ENCODE results near the gene ABCC1.
A peak's percentile ranks its signal among the peaks of the same experiment; 100 is the strongest.

Gene ABCC1

DNA sequence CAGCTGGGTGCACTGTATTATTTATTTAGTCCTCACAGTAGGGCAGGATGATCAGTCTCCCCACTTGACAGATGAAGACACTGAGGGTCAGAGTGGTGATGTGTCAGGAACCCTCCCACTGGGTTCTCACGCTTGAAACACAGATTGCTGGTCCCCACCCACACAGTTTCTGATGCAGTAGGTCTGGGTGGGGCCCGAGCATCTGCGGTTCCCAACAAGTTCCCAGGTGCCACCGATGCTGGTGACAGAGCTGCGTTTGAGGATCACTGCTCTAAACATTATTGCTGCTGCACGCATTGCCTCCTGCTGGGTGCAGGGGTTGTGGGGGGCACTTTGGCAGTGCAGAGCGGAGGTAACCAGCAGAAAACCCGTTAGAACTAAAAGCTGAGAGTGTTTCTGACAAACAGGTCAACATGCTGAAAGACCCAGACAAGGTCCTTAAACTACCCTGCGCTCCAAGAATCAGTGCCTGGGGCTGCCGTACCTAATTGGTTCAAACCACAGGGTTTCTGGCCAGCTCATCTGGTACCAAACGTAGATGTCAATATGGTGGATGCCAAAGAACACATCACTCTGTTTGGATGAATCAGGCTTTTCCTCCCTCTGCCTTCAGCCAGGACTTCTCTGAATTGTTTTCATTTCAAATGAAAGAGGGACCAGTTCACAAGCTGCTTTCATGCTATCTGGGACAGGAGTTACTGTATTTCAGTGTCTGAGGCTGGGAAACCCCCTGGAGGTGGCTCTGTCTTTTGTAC lies 76.0 kb downstream of the ABCC1 start:
- peak; percentile 39 for DNase-seq

- no peak for DNase-seq
Observed at GRCh38 chr16:16027728-16028310, 78.4 kb downstream of the ABCC1 start.

DNA sequence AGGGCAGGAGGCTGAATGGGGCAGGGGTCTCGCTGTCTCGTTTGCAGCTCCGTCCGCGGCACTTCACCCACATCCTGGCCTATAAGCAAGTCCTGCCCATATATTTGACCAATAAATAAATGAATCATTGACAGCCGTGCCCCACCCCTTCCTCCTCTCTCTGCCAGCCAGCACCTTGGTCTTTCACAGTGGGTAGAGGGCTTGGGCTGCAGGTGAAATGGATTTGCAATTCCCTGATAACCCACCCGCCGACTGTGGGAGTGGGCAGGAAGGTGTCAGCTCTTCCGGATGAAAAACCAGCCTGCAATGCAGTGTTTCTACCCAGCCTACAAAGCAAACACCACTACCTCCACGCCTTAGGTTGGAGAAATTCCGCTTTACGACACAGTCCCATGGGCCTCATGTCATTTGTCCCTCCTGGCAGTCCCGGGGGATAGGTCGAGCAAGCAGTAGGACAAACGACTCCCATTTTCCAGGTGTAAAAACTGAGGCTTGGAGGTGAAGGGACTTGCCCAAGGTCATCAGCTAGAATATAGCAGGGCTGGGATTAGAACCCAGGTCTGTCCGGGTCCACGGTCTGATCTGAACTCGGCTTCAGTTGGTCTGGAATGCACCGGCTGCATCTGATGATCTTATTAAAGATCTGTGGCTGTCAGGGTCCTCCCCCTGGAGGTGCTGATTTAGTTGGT lies 79.0 kb downstream of the ABCC1 start:
- DNase-seq: no peak

DNA sequence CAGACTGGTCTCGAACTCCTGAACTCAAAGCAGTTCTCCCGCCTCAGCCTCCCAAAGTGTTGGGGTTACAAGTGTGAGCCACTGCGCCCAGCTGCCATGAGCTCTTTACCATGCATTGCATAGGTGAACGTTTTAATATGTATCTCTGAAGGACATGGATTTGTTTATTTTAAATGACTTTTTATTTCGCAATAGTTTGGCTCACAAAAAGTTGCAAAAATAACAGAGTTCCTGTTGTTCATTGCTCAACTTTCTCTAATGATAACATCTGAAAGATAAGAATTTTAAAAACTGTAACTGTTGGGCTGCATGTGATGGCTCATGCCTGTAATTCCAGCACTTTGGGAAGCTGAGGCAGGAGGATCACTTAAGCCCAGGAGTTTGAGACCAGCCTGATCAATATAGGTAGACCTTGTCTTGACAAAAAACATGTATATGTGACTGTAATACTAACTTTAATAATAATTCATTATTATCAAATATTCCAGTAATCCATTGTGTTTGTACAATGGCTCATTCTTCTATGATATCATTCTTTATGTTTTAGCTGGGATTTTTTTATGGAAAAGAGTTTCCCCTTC lies 80.1 kb downstream of the ABCC1 start:
- DNase-seq: no peak

- DNase-seq: no peak
Observed at GRCh38 chr16:16030449-16030848, 81.0 kb downstream of the ABCC1 start.

DNA sequence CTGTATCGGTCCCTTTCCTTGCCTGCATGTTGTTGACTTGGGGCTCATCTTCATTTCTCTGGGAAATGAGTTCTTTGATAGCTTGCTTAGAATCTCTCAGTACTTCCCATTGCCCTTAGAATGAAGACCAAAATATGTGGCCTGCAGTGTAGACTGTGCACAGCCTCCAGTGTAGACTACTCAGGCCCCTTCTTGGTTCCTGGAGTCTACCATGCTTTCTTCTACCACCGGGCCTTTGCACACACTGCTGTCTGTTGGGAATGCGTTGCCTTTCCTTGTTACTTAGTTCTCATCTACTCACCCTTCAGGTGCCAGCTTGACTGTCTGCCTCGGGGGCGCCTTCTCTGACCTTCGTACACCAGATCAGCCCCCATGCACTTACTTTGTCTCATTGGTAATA lies 82.0 kb downstream of the ABCC1 start:
- no peak for DNase-seq

GRCh38 chr16:16032271-16032979 lies 83.0 kb downstream of the ABCC1 start:
- no peak for DNase-seq

DNA sequence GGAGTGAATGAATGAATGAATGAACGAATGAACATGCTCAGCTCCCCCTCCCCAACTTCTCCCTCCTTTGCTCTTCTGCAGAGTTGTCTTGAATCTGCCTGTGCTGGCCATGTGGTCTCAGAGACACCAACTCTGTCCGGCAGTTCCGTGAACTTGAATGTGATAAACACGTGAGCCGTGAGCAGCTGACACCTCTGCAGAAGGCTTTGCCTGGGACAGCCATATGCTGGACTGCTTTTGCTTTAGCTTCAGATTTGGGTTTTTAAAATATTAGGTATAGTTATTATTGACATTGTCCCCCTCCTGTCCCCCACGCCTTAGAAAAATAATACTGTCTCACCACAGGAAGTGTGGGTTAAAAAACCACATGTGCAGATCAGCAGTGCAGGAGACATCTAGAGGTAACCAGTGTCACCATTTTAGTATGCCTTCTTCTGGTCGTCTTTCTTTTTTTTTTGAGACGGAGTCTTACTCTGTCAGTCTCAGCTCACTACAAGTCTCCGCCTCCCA lies 83.8 kb downstream of the ABCC1 start:
- no peak for DNase-seq

GRCh38 chr16:16036359-16036792 lies 87.0 kb downstream of the ABCC1 start:
- DNase-seq: no peak

DNA sequence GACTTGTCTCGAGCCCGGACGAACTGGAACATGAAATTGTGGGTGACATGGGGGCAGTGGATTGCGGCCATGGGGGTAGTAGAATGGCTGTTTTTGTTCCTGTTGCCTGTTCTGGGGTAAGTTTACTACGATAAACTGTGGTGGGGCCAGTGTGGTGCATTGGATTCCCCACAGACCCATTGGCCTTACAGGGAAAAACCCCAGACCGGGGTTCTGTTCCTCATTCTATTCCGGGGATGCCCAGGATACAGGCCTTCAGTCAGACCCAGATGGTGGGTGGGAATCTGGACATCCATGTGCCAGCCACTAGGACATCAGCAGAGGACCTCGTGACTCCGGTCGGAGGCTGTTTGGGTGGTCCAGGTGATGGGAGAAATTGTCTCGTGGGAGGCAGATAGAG lies 88.1 kb downstream of the ABCC1 start:
- DNase-seq: no peak

DNA sequence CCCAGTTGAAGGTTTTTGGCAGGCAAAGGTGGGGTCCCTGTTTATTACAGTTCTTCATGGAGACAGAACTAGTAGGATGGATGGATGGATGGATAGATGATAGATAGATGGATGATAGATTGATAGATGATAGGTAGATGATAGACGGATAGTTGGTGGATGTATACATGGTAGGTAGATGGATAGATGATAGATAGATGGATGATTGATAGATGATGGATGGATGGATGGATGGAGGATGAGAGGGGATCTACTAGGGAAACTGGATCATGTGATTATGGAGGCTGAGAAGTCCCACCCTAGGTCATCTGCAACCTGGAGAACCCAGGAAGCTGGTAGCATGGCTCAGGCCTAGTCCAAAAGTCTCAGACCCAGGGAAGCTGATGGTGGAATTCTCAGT lies 88.6 kb downstream of the ABCC1 start:
- no peak for DNase-seq

DNA sequence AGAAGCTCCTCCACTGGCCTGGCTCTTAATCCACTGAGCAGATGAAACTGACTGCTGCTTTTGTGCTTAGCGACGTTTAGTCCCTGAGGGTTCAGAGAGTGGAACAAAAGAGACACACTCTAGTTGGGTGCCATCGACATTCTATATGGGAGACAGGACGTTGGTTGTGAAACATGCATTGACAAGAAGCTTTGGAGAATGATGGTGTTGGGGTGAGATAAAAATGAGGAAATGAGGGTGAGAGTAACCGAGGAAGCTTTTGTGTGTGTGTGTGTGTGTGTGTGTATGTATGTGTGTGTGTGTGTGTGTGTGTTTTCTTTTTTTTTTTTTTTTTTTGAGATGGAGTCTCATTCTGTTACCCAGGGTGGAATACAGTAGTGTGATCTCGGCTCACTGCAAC lies 89.5 kb downstream of the ABCC1 start:
- no peak for DNase-seq

- no peak for DNase-seq
Observed at GRCh38 chr16:16041196-16041892, 91.9 kb downstream of the ABCC1 start.

GRCh38 chr16:16042076-16042475 lies 92.7 kb downstream of the ABCC1 start:
- no peak for DNase-seq

- no peak for DNase-seq
Observed at GRCh38 chr16:16045296-16045695, 95.9 kb downstream of the ABCC1 start.

DNA sequence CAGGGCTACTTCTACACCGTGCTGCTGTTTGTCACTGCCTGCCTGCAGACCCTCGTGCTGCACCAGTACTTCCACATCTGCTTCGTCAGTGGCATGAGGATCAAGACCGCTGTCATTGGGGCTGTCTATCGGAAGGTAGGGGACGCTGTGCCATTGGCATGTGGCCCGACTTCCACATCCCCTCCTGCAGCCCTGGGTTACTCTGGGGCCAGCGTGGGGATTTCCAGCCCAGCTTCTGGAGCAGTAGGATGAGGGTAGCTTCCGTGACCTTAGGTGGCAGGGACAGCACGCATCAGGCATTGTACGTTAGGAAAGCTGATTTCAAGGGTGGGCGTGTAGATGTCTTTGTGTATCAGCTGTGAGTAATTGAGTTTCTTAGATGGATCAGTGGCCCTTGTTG lies 96.5 kb downstream of the ABCC1 start:
- DNase-seq: no peak

GRCh38 chr16:16047761-16048160 lies 98.3 kb downstream of the ABCC1 start:
- no peak for DNase-seq

- DNase-seq: no peak
Observed at GRCh38 chr16:16048904-16049582, 99.6 kb downstream of the ABCC1 start.

GRCh38 chr16:16050106-16050505 lies 100.7 kb downstream of the ABCC1 start:
- no peak for DNase-seq

DNA sequence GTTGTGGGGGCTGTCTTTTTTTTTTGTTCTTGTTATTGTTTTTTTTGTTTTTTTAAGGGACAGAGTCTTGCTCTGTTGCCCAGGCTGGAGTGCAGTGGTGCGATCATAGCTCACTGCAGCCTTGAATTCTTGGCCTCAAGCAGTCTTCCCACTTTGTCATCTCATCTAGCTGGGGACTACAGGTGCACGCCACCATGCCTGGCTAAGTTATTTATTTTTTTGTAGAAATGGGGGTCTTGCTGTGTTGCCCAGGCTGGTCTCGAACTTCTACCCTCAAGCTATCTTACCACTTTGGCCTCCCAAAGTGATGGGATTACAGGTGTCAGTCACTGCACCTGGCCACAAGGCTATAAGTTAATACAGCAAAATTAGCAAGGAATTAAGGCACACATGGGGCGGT lies 101.7 kb downstream of the ABCC1 start:
- no peak for DNase-seq

GRCh38 chr16:16052916-16053315 lies 103.5 kb downstream of the ABCC1 start:
- DNase-seq: no peak

DNA sequence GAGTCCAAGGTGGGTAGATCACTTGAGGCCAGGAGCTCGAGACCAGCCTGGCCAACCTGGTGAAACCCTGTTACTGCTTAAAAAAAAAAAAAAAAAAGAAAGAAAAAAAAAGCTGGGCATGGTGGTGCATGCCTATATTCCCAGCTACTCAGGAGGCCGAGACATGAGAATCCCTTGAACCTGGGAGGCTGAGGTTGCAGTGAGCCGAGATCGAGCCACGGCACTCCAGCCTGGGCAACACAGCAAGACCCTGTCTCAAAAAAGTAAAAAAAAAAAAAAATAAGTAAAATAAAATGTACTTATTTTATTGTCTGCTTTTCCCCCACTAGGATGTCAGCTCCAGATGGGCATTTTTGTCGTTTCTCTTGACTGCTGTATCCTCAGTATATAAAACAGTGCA lies 107.7 kb downstream of the ABCC1 start:
- no peak for DNase-seq

Measured in NCI-H2081 treated with DMSO at 0.1 percent for 48 hours (cell line).